NCI-H1436 treated with DMSO at 0.1 percent for 48 hours (cell line): ENCODE data around the gene UNKL.

ENCODE experiments used
- DNase-seq: peaks from one replicate; lab custom pipeline; 2025; lab: John Stamatoyannopoulos, UW

UNKL gene

GRCh38 chr16:1430759-1431496, 16.4 kb upstream of the UNKL start, which contains the start of gene PERCC1:
PERCC1 (plus strand) TSS chr16:1431078; CDS start chr16:1432594, 1,516 bp downstream.
- no peak for DNase-seq

- DNase-seq = no peak
Measured at GRCh38 chr16:1430214-1430758, 15.8 kb upstream of the UNKL start.

- no peak for DNase-seq
Measured at GRCh38 chr16:1429631-1430030, 15.1 kb upstream of the UNKL start.

- DNase-seq = no peak
Measured at GRCh38 chr16:1429012-1429411, 14.5 kb upstream of the UNKL start.

- DNase-seq = no peak
Measured at GRCh38 chr16:1428511-1428910, 14.0 kb upstream of the UNKL start.

- DNase-seq = no peak
Measured at GRCh38 chr16:1427473-1428461, 13.3 kb upstream of the UNKL start.

- DNase-seq = peak; percentile 26
Measured at GRCh38 chr16:1426734-1427471, 12.4 kb upstream of the UNKL start.

GRCh38 chr16:1425616-1426370, 11.3 kb upstream of the UNKL start:
- DNase-seq = no peak

GRCh38 chr16:1424028-1424427, 9.5 kb upstream of the UNKL start:
- no peak for DNase-seq

GRCh38 chr16:1422076-1422475, 7.6 kb upstream of the UNKL start:
- no peak for DNase-seq

GRCh38 chr16:1420111-1420539, 5.6 kb upstream of the UNKL start:
- no peak for DNase-seq

- DNase-seq = no peak
Measured at GRCh38 chr16:1416521-1416941, 2.0 kb upstream of the UNKL start.

- no peak for DNase-seq
Measured at GRCh38 chr16:1413684-1414531, 596 bp downstream of the UNKL start.

- DNase-seq = no peak
Measured at GRCh38 chr16:1412847-1413246, 1.7 kb downstream of the UNKL start.

- DNase-seq = no peak
Measured at GRCh38 chr16:1408171-1408837, 6.2 kb downstream of the UNKL start.

GRCh38 chr16:1407753-1408152, 6.8 kb downstream of the UNKL start:
- no peak for DNase-seq

GRCh38 chr16:1403733-1404132, 10.8 kb downstream of the UNKL start:
- no peak for DNase-seq

GRCh38 chr16:1403036-1403435, 11.5 kb downstream of the UNKL start:
- no peak for DNase-seq

GRCh38 chr16:1401758-1402154, 12.7 kb downstream of the UNKL start:
- DNase-seq = no peak
